GM23338 (cell line): ENCODE measurements around the gene PSMA7. TPM values are rescaled to one million over a fixed set of nuclear protein-coding genes. Genes with fewer than 3 reads are reported as not detected.

Source experiments
- ATAC-seq: fragments of 200-7000 bp; cut with Tn5 transposase; 3 replicates; pipeline ENCODE4 v1.9.1; 2020
- DNase-seq: peaks from one replicate; pipeline ENCODE4 v3.0.0-alpha.2; 2015; ENCODE audit warnings: low spot score
- H2AFZ ChIP-seq: fragments of 200-600 bp; sonication (generic); 2 replicates; pipeline ENCODE4 v1.8.0; 2016; ENCODE audit warnings: antibody characterized with exemption, mild to moderate bottlenecking, moderate library complexity
- H3F3A ChIP-seq: fragments of 200-600 bp; sonication (generic); replicated peaks from 2 replicates; pipeline ENCODE4 v1.8.0; 2017; ENCODE audit warnings: antibody characterized with exemption, mixed run types, low read depth
- H3K27ac ChIP-seq: fragments of 200-600 bp; sonication (generic); 2 replicates; pipeline ENCODE4 v1.6.1; 2016; ENCODE audit warnings: low read depth
- H3K27me3 ChIP-seq: fragments of 200-600 bp; sonication (generic); 2 replicates; pipeline ENCODE4 v1.8.0; 2016; ENCODE audit warnings: mild to moderate bottlenecking, mixed run types, moderate library complexity; ENCODE audit not compliant: insufficient read depth
- H3K36me3 ChIP-seq: fragments of 200-600 bp; sonication (generic); 2 replicates; pipeline ENCODE4 v1.8.0; 2016; ENCODE audit warnings: mild to moderate bottlenecking; ENCODE audit not compliant: insufficient read depth
- H3K4me1 ChIP-seq: fragments of 200-600 bp; sonication (generic); 2 replicates; pipeline ENCODE4 v1.8.0; 2016; ENCODE audit warnings: mild to moderate bottlenecking, moderate library complexity; ENCODE audit not compliant: insufficient read depth
- H3K4me2 ChIP-seq: fragments of 200-600 bp; sonication (generic); 2 replicates; pipeline ENCODE4 v1.7.1; 2017; ENCODE audit warnings: mixed run types
- H3K4me3 ChIP-seq: fragments of 200-600 bp; sonication (generic); 2 replicates; pipeline ENCODE4 v1.6.1; 2016; ENCODE audit warnings: mixed run types
- H3K79me2 ChIP-seq: fragments of 200-600 bp; sonication (generic); replicated peaks from 2 replicates; pipeline ENCODE4 v1.8.0; 2017; ENCODE audit warnings: mild to moderate bottlenecking; ENCODE audit not compliant: insufficient read depth
- H3K9me2 ChIP-seq: fragments of 200-600 bp; sonication (generic); 2 replicates; pipeline ENCODE4 v1.8.0; 2017; ENCODE audit not compliant: insufficient read depth
- H4K20me1 ChIP-seq: fragments of 200-600 bp; sonication (generic); replicated peaks from 2 replicates; pipeline ENCODE4 v1.8.0; 2017; ENCODE audit warnings: mild to moderate bottlenecking; ENCODE audit not compliant: insufficient read depth
- H3K27ac Mint-ChIP-seq: 2 replicates; pipeline ENCODE4 v1.8.0; 2020; ENCODE audit warnings: inconsistent platforms, mild to moderate bottlenecking, moderate library complexity, mixed read lengths
- H3K27me3 Mint-ChIP-seq: 3 replicates; pipeline ENCODE4 v1.8.0; 2022; ENCODE audit warnings: low read depth, mild to moderate bottlenecking, moderate library complexity, mixed read lengths, inconsistent platforms; ENCODE audit not compliant: insufficient read depth, poor library complexity
- H3K36me3 Mint-ChIP-seq: 3 replicates; pipeline ENCODE4 v1.8.0; 2021; ENCODE audit warnings: low read depth, mild to moderate bottlenecking, inconsistent platforms, moderate library complexity, mixed read lengths
- H3K4me1 Mint-ChIP-seq: 3 replicates; pipeline ENCODE4 v1.8.0; 2020; ENCODE audit warnings: mild to moderate bottlenecking, inconsistent platforms, mixed read lengths
- H3K4me3 Mint-ChIP-seq: 3 replicates; pipeline ENCODE4 v1.8.0; 2021; ENCODE audit warnings: moderate library complexity, mild to moderate bottlenecking, inconsistent platforms, mixed read lengths
- H3K9me3 Mint-ChIP-seq: 3 replicates; pipeline ENCODE4 v1.8.0; 2020; ENCODE audit warnings: moderate library complexity, mild to moderate bottlenecking, inconsistent platforms, mixed read lengths
- CREB1 ChIP-seq: fragments of 250-450 bp; sonication (Bioruptor Pico); IDR thresholded peaks from 2 replicates; pipeline ENCODE4 v1.5.0; 2020; ENCODE audit warnings: low read depth, mild to moderate bottlenecking, moderate library complexity
- ETS1 ChIP-seq: IDR thresholded peaks from 2 replicates; pipeline ENCODE4 v1.6.1; 2016; ENCODE audit warnings: antibody characterized with exemption
- EZH2 ChIP-seq: fragments of 200-600 bp; sonication (generic); IDR thresholded peaks from one replicate; pipeline ENCODE4 v1.8.0; 2017; ENCODE audit warnings: antibody characterized with exemption, mild to moderate bottlenecking, low read depth; ENCODE audit not compliant: unreplicated experiment
- EZH2phosphoT487 ChIP-seq: fragments of 200-600 bp; sonication (generic); IDR thresholded peaks from one replicate; pipeline ENCODE4 v1.8.1; 2018; ENCODE audit warnings: antibody characterized with exemption; ENCODE audit not compliant: unreplicated experiment
- JUNB ChIP-seq: IDR thresholded peaks from one replicate; pipeline ENCODE4 v1.6.1; 2016; ENCODE audit warnings: antibody characterized with exemption; ENCODE audit not compliant: unreplicated experiment
- NANOG ChIP-seq: IDR thresholded peaks from 2 replicates; pipeline ENCODE4 v1.6.1; 2016; ENCODE audit warnings: antibody characterized with exemption, borderline replicate concordance
- POLR2AphosphoS5 ChIP-seq: IDR thresholded peaks from 2 replicates; pipeline ENCODE4 v1.6.1; 2016; ENCODE audit warnings: antibody characterized with exemption, low read depth
- STAT1 ChIP-seq: IDR thresholded peaks from one replicate; pipeline ENCODE4 v1.6.1; 2016; ENCODE audit warnings: antibody characterized with exemption; ENCODE audit not compliant: unreplicated experiment
- ZNF331 ChIP-seq: fragments of 250-450 bp; sonication (Bioruptor Pico); IDR thresholded peaks from 2 replicates; pipeline ENCODE4 v1.5.0; 2020; ENCODE audit warnings: low read depth, mild to moderate bottlenecking, moderate library complexity
- ZNF462 ChIP-seq: fragments of 250-450 bp; sonication (Bioruptor Pico); IDR thresholded peaks from 2 replicates; pipeline ENCODE4 v1.5.0; 2020; ENCODE audit warnings: mild to moderate bottlenecking, moderate library complexity
- polyA plus RNA-seq: library from polyadenylated mRNA; unstranded; fragments of >200 nt; fragmentation: Nextera tagmentation; extraction: Ambion mirVana; gene quantifications from 2 replicates; pipeline ENCODE4 v1.2.1, GENCODE V29; 2016
- total RNA-seq: library from RNA; depleted of rRNA; stranded (reverse); fragments of >200 nt; shearing (Covaris generic); gene quantifications from 2 replicates; pipeline ENCODE4 v1.2.3, GENCODE V29; 2014

The PSMA7 gene
- total and polyA plus RNA-seq, 2 experiments from 2014 or later, result 357 to 628 TPM

- H3K9me3 Mint-ChIP-seq, result peaks cover 55% of the 10 kb centered on the region
- H3K27me3 ChIP-seq, result no peaks in the 10 kb centered on the region
- no peak overlapping the region for H3K27ac Mint-ChIP-seq
- no peaks in the 10 kb centered on the region for H3K79me2 ChIP-seq
- H3K4me1 ChIP-seq, result no peaks in the 10 kb centered on the region; the same call in 1 of the 2 replicates
- no peaks in the 10 kb centered on the region for H3F3A ChIP-seq
- H3K4me2 ChIP-seq, result no peak overlapping the region
- no peak for ATAC-seq
- no peaks in the 10 kb centered on the region for H3K9me2 ChIP-seq
- no peaks in the 10 kb centered on the region for H3K36me3 ChIP-seq
- no peak overlapping the region for H3K27ac ChIP-seq
- H3K4me1 Mint-ChIP-seq, result peaks cover 4% of the 10 kb centered on the region; the same call in 1 of the 3 replicates
- no peaks in the 10 kb centered on the region for H4K20me1 ChIP-seq
- TF ChIP-seq ZNF331 (CRISPR knock-in tag) (no peak), STAT1 (no peak), EZH2 (no peak), EZH2phosphoT487 (no peak), JUNB (no peak), ZNF462 (CRISPR knock-in tag) (no peak), NANOG (no peak), POLR2AphosphoS5 (no peak), CREB1 (CRISPR knock-in tag) (no peak), ETS1 (no peak)
- H3K36me3 Mint-ChIP-seq, result peaks cover 17% of the 10 kb centered on the region; the same call in 2 of the 3 replicates
- no peak overlapping the region for H2AFZ ChIP-seq
- H3K4me3 ChIP-seq, result no peak overlapping the region
- H3K4me3 Mint-ChIP-seq, result no peak overlapping the region
- no peak for DNase-seq
- H3K27me3 Mint-ChIP-seq, result peaks cover 9% of the 10 kb centered on the region
Observed at GRCh38 chr20:62111148-62111547, 32.0 kb downstream of the PSMA7 start.
